Heart left ventricle (tissue), 16 donors: ENCODE measurements around the gene NBL1. TPM values are rescaled to one million over a fixed set of nuclear protein-coding genes. Genes with fewer than 3 reads are reported as not detected.

ENCODE experiments used
- ATAC-seq, 4 donors: fragments of 200-7000 bp; cut with Tn5 transposase; one replicate each; pipeline ENCODE4 v1.9.1; 2020 to 2022; ENCODE audit warnings: moderate library complexity in 4 of 4, mild to moderate bottlenecking in 3 of 4, moderate number of reproducible peaks in 1 of 4
- DNase-seq, 5 donors: peaks; one replicate each; pipeline ENCODE4 v3.0.0-alpha.2; 2020
- H3K27ac ChIP-seq, 12 donors: fragments of 200-600 bp; sonication (generic) in 4 of 12; one replicate each; pipeline versions ENCODE4 v1.5.0 to v1.8.0; 2016 to 2022; ENCODE audit warnings: mild to moderate bottlenecking in 2 of 12
- H3K27me3 ChIP-seq, 9 donors: fragments of 200-600 bp; sonication (generic) in 2 of 9; one replicate each; pipeline versions ENCODE4 v1.5.1 to v1.8.0; 2016 to 2022; ENCODE audit warnings: mild to moderate bottlenecking in 3 of 9
- H3K36me3 ChIP-seq, 9 donors: fragments of 200-600 bp; sonication (generic) in 2 of 9; one replicate each; pipeline versions ENCODE4 v1.5.0 to v1.8.0; 2018 to 2022; ENCODE audit warnings: mild to moderate bottlenecking in 2 of 9
- H3K4me1 ChIP-seq, 12 donors: fragments of 200-600 bp; sonication (generic) in 4 of 12; one replicate each; pipeline versions ENCODE4 v1.5.0 to v1.8.0; 2016 to 2022; ENCODE audit warnings: mild to moderate bottlenecking in 3 of 12
- H3K4me3 ChIP-seq, 12 donors: fragments of 200-600 bp; sonication (generic) in 4 of 12; one replicate each; pipeline versions ENCODE4 v1.5.0 to v1.8.0; 2017 to 2022; ENCODE audit warnings: mild to moderate bottlenecking in 9 of 12, moderate library complexity in 4 of 12
- H3K9me3 ChIP-seq, 12 donors: fragments of 200-600 bp; sonication (generic) in 4 of 12; one replicate each; pipeline versions ENCODE4 v1.5.0 to v1.8.0; 2016 to 2022; ENCODE audit warnings: mild to moderate bottlenecking in 1 of 12
- CTCF ChIP-seq, 12 donors: fragments of 200-600 bp; sonication (generic) in 4 of 12; IDR thresholded peaks; one replicate each; pipeline versions ENCODE4 v1.5.0 to v1.8.0; 2018 to 2022; ENCODE audit warnings: antibody characterized with exemption in 12 of 12, mild to moderate bottlenecking in 5 of 12
- POLR2A ChIP-seq, 2 donors: fragments of 450-650 bp; IDR thresholded peaks; one replicate each; pipeline ENCODE4 v1.6.1; 2017; ENCODE audit warnings: antibody characterized with exemption in 2 of 2, mild to moderate bottlenecking in 2 of 2, moderate library complexity in 2 of 2
- WGBS, 4 donors: extraction: QIAGEN DNeasy Blood & Tissue Kit in 2 of 4; methylation state at CpG; one replicate each; pipeline versions ENCODE4 v1.1.5 to v1.1.7; 2013 to 2018; 5-methylcytosine and 5-hydroxymethylcytosine counted together
- intact Hi-C, 10 donors: fragments of 100-400 bp; cut with DNase I; formaldehyde crosslinking; loops; one replicate each; pipeline versions ENCODE4 v1.11.1 to v1.14.2; 2022
- polyA plus RNA-seq, 2 donors: library from polyadenylated mRNA; stranded (reverse); fragments of 200-250 nt; gene quantifications; one replicate each; pipeline ENCODE4 v1.2.3, GENCODE V29; 2013
- total RNA-seq, 9 donors: library from RNA; depleted of rRNA in 2 of 9; stranded (reverse); fragments of >200 nt in 2 of 9; fragmentation: NEBNext Ultra II Directional in 3 of 9; extraction: Animal tissue kit (Norgen Biotek cat#: 25700) in 3 of 9; gene quantifications; one replicate each; pipeline versions ENCODE4 v1.1.0 to v1.2.4, GENCODE V29; 2016 to 2023
- donor health status: ischemic (EF 13 %, LVEDD 7.1; RV severe dilation, severe dysfunction).
- donor health status: healthy with polysubstance abuse.
- donor health status: DM: no; HTN: yes; CAD: no.
- donor health status: DM: no; HTN: no; CAD: no.
- donor health status: ischemic (EF 25% LVEDD 6.9; RV normal size, moderate dysfunction).
- donor health status: ischemic (EF 25% LVEDD 5.7; RV mildly dilated, moderate dysfunction).
- donor health status: healthy.
- donor health status: DM: yes; HTN: yes; CAD: no.
- donor health status: ischemic (EF 35%, LVEDD 5.7; RV mildly dilated, moderate dysfunction).
- donor health status: nonischemic (EF 11% LVEDD 7.7; RV severe dilation, severe dysfunction).
- donor health status: DM: yes; HTN: yes; CAD: no.
- donor health status: PGD.
- donor health status: ischemic (EF 29% LVEDD 5.4; RV normal size, mild dysfunction).
- donor health status: nonischemic (EF 23%, LVEDD 6.1; RV moderate dilation, normal function).

Gene NBL1
- total and polyA plus RNA-seq, 11 donors, result 19.3 to 61.4 (median 33.1) TPM

- no peaks in the 10 kb centered on the region for H3K27me3 ChIP-seq
- H3K9me3 ChIP-seq, result no peaks in the 10 kb centered on the region
- ATAC-seq, result no peak
- intact Hi-C loops, result loop anchor here in 8 of 10 donors (2.0 to 10.0 kb wide), 6 partner anchors 311 to 441 kb away; partner anchors contain the start of genes EMC1 (in 5 of the 8), MRTO4 (in 5 of the 8) and UBR4 (in 1 of the 8)
- no peak overlapping the region for H3K27ac ChIP-seq
- H3K4me1 ChIP-seq, result peaks cover 0 to 40% (median 24%) of the 10 kb centered on the region in 12 donors
- DNase-seq, result peak in 1 of 5 donors; percentile 38
- 83 to 86% (median 85%) methylated on average over 8 of the region's 8 CpGs for WGBS, 4 donors
- no peak for TF ChIP-seq CTCF (IDR thresholded peaks at IDR 0.05)
- H3K4me3 ChIP-seq, result no peak overlapping the region
- H3K36me3 ChIP-seq, result peaks cover 0 to 34% (median 12%) of the 10 kb centered on the region in 9 donors
Measured at GRCh38 chr1:19655718-19656080, 11.6 kb downstream of the NBL1 start.

- Histone ChIP-seq H3K36me3 (peaks cover 0 to 34% (median 12%) of the 10 kb centered on the region in 9 donors), H3K4me1 (peaks cover 0 to 34% (median 19%) of the 10 kb centered on the region in 12 donors), H3K27ac (no peak overlapping the region), H3K27me3 (no peaks in the 10 kb centered on the region), H3K4me3 (no peak overlapping the region), H3K9me3 (no peaks in the 10 kb centered on the region)
- ATAC-seq (no peak), DNase-seq (peak in 1 of 5 donors; percentile 40)
- intact Hi-C loops, result loop anchor here in 7 of 10 donors (5.0 to 10.0 kb wide), 5 partner anchors 314 to 441 kb away; partner anchors contain the start of genes EMC1 (in 5 of the 7), MRTO4 (in 5 of the 7) and UBR4 (in 1 of the 7)
- TF ChIP-seq POLR2A (IDR thresholded peaks at IDR 0.05), result no peak
- no peak for TF ChIP-seq CTCF (IDR thresholded peaks at IDR 0.05)
- 89 to 95% (median 91%) methylated on average over 9 of the region's 9 CpGs for WGBS, 4 donors
Measured at GRCh38 chr1:19656134-19656779, 12.1 kb downstream of the NBL1 start.

GRCh38 chr1:19656780-19657466 is 12.8 kb downstream of the NBL1 start:
- Histone ChIP-seq H3K4me1 (peaks cover 0 to 27% (median 16%) of the 10 kb centered on the region in 12 donors), H3K27me3 (peaks cover 0 to under 1% (median 0%) of the 10 kb centered on the region in 9 donors), H3K9me3 (no peaks in the 10 kb centered on the region), H3K4me3 (no peak overlapping the region), H3K27ac (no peak overlapping the region), H3K36me3 (peaks cover 0 to 34% (median 12%) of the 10 kb centered on the region in 9 donors)
- intact Hi-C loops, result loop anchor here in 7 of 10 donors (5.0 to 10.0 kb wide), 5 partner anchors 315 to 442 kb away; partner anchors contain the start of genes EMC1 (in 5 of the 7), MRTO4 (in 5 of the 7) and UBR4 (in 1 of the 7)
- DNase-seq (peak in 1 of 5 donors; percentile 57), ATAC-seq (no peak)
- TF ChIP-seq POLR2A (IDR thresholded peaks at IDR 0.05), result no peak
- no peak for TF ChIP-seq CTCF (IDR thresholded peaks at IDR 0.05)
- 66 to 88% (median 85%) methylated on average over 3 to 15 of the region's 15 CpGs for WGBS, 4 donors

GRCh38 chr1:19657511-19657910 is 13.4 kb downstream of the NBL1 start:
- TF ChIP-seq POLR2A (IDR thresholded peaks at IDR 0.05) (no peak), CTCF (IDR thresholded peaks at IDR 0.05) (no peak)
- intact Hi-C loops, result loop anchor here in 7 of 10 donors (5.0 to 10.0 kb wide), 5 partner anchors 315 to 443 kb away; partner anchors contain the start of genes EMC1 (in 5 of the 7), MRTO4 (in 5 of the 7) and UBR4 (in 1 of the 7)
- H3K27me3 ChIP-seq, result peaks cover 0 to 6% (median 0%) of the 10 kb centered on the region in 9 donors
- peaks cover 0 to 22% (median 11%) of the 10 kb centered on the region in 12 donors for H3K4me1 ChIP-seq
- DNase-seq, result peak in 1 of 5 donors; percentile 37
- 90 to 94% (median 92%) methylated on average over 9 to 10 of the region's 10 CpGs for WGBS, 4 donors
- H3K9me3 ChIP-seq, result no peaks in the 10 kb centered on the region
- H3K4me3 ChIP-seq, result no peak overlapping the region
- peaks cover 0 to 34% (median 12%) of the 10 kb centered on the region in 9 donors for H3K36me3 ChIP-seq
- no peak for ATAC-seq
- no peak overlapping the region for H3K27ac ChIP-seq
